ENCODE measurements around the gene MIGA2.

Gene MIGA2

DNA sequence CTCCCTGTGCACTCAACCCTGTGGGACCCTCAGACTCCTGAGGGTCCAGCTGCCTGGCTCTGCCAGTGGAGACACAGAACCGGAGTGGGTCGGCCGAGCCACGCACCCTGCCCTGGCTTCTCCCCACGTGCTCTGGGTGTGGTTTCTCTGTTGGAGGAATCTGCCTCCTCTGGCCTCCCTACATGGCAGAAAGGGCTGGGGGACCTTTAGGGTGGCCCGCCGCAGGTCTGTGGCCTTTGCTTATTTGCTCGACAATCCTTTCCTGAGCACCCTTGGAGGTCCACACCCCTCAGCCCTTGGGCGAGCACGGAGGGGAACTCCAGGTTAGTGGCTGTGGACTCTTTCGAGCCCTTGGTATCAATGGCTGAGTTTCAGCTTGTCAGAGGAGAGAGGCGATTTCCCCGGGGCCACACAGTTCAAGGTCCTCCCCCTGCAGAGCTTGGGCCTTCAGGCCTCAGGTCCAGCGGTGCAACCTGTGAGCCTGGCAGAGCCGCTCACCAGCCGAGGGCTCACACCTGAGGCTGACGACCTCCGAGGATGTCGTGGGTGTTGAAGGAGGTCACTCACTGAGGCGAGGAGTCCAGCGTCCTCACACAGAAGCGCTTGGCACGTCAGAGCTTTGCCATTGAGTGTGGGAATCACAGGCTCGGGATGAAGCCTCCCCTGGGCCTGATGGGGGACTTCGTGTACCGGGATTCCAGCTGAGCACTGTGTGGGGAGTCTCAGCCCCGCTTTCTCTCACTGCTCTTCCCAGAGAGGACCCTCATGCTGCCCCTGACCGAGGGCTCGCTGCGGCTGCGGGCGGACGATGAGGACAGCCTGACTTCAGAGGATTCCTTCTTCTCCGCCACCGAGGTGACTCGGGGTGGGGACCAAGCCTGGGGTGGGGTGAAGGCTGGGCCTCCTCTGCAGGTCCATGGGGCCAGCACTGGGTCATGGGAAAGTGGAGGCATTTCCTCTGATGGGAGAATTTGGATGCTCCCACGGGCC, 23.7 kb downstream of the MIGA2 start:
- DNase-seq: no peak
- no peaks in the 10 kb centered on the region for H3K27me3 ChIP-seq (ENCODE audit: insufficient read depth, low read length, poor library complexity)
- no peak overlapping the region for H3K4me2 ChIP-seq (ENCODE audit: low read length)
- no peaks in the 10 kb centered on the region for H3K4me1 ChIP-seq (ENCODE audit: control insufficient read depth, low read depth, low read length)
- H2AK5ac ChIP-seq (ENCODE audit: low read length): no peak overlapping the region
- no peak overlapping the region for H3K27ac ChIP-seq (ENCODE audit: low read depth, low read length)
- H2BK120ac ChIP-seq (ENCODE audit: low read depth, low read length): no peak overlapping the region
- H3K4ac ChIP-seq (ENCODE audit: low read depth, low read length): no peak overlapping the region
- H3K79me1 ChIP-seq (ENCODE audit: low read length): no peaks in the 10 kb centered on the region
- no peak overlapping the region for H4K5ac ChIP-seq (ENCODE audit: low read length)
- no peak overlapping the region for H2BK15ac ChIP-seq (replicated peaks; ENCODE audit: low read depth)
- no peak overlapping the region for H3K23ac ChIP-seq (ENCODE audit: low read length)
- no peaks in the 10 kb centered on the region for H3K79me2 ChIP-seq (ENCODE audit: control insufficient read depth, insufficient read depth, low read length)
- no peak overlapping the region for H3K56ac ChIP-seq (ENCODE audit: low read length)
- H4K8ac ChIP-seq (ENCODE audit: low read depth, low read length): no peak overlapping the region
- no peak overlapping the region for H2BK5ac ChIP-seq (ENCODE audit: low read length)
- H3K18ac ChIP-seq (ENCODE audit: low read length): no peak overlapping the region
- WGBS (ENCODE audit: extremely low coverage, insufficient coverage, low lambda C conversion rate): no CpG with 5 or more reads among the region's 37 CpGs
- H3K9ac ChIP-seq (ENCODE audit: low read length): no peak overlapping the region
- H3K36me3 ChIP-seq (ENCODE audit: control insufficient read depth, insufficient read depth, low read length): no peaks in the 10 kb centered on the region
- no peak overlapping the region for H3K4me3 ChIP-seq (ENCODE audit: low read length)

GRCh38 chr9:129060991-129061390, 24.6 kb downstream of the MIGA2 start:
- no peak overlapping the region for H3K27ac ChIP-seq (ENCODE audit: low read depth, low read length)
- H3K18ac ChIP-seq (ENCODE audit: low read length): no peak overlapping the region
- H4K8ac ChIP-seq (ENCODE audit: low read depth, low read length): no peak overlapping the region
- H3K36me3 ChIP-seq (ENCODE audit: control insufficient read depth, insufficient read depth, low read length): no peaks in the 10 kb centered on the region
- no peaks in the 10 kb centered on the region for H3K79me2 ChIP-seq (ENCODE audit: control insufficient read depth, insufficient read depth, low read length)
- no peak overlapping the region for H3K56ac ChIP-seq (ENCODE audit: low read length)
- no peak overlapping the region for H4K5ac ChIP-seq (ENCODE audit: low read length)
- whole genome bisulfite sequencing (ENCODE audit: extremely low coverage, insufficient coverage, low lambda C conversion rate): no CpG with 5 or more reads among the region's 12 CpGs
- H3K4me3 ChIP-seq (ENCODE audit: low read length): no peak overlapping the region
- no peaks in the 10 kb centered on the region for H3K79me1 ChIP-seq (ENCODE audit: low read length)
- no peak overlapping the region for H2BK5ac ChIP-seq (ENCODE audit: low read length)
- no peak for DNase-seq
- no peak overlapping the region for H2BK15ac ChIP-seq (replicated peaks; ENCODE audit: low read depth)
- H3K27me3 ChIP-seq (ENCODE audit: insufficient read depth, low read length, poor library complexity): no peaks in the 10 kb centered on the region
- no peak overlapping the region for H2BK120ac ChIP-seq (ENCODE audit: low read depth, low read length)
- no peak overlapping the region for H3K23ac ChIP-seq (ENCODE audit: low read length)
- H3K4me1 ChIP-seq (ENCODE audit: control insufficient read depth, low read depth, low read length): no peaks in the 10 kb centered on the region
- no peak overlapping the region for H3K9ac ChIP-seq (ENCODE audit: low read length)
- no peak overlapping the region for H3K4me2 ChIP-seq (ENCODE audit: low read length)
- no peak overlapping the region for H2AK5ac ChIP-seq (ENCODE audit: low read length)
- no peak overlapping the region for H3K4ac ChIP-seq (ENCODE audit: low read depth, low read length)

- Histone ChIP-seq H2AK5ac (ENCODE audit: low read length) (no peak overlapping the region), H3K79me2 (ENCODE audit: control insufficient read depth, insufficient read depth, low read length) (no peaks in the 10 kb centered on the region), H2BK120ac (ENCODE audit: low read depth, low read length) (no peak overlapping the region), H3K27me3 (ENCODE audit: insufficient read depth, low read length, poor library complexity) (no peaks in the 10 kb centered on the region), H4K8ac (ENCODE audit: low read depth, low read length) (no peak overlapping the region), H3K56ac (ENCODE audit: low read length) (no peak overlapping the region), H4K5ac (ENCODE audit: low read length) (no peak overlapping the region), H3K27ac (ENCODE audit: low read depth, low read length) (no peak overlapping the region), H3K23ac (ENCODE audit: low read length) (no peak overlapping the region), H3K4me1 (ENCODE audit: control insufficient read depth, low read depth, low read length) (no peaks in the 10 kb centered on the region), H2BK15ac (replicated peaks; ENCODE audit: low read depth) (no peak overlapping the region), H2BK5ac (ENCODE audit: low read length) (no peak overlapping the region), H3K4me2 (ENCODE audit: low read length) (no peak overlapping the region), H3K4ac (ENCODE audit: low read depth, low read length) (no peak overlapping the region), H3K9ac (ENCODE audit: low read length) (no peak overlapping the region), H3K18ac (ENCODE audit: low read length) (no peak overlapping the region), H3K79me1 (ENCODE audit: low read length) (no peaks in the 10 kb centered on the region), H3K36me3 (ENCODE audit: control insufficient read depth, insufficient read depth, low read length) (no peaks in the 10 kb centered on the region), H3K4me3 (ENCODE audit: low read length) (no peak overlapping the region)
- no peak for DNase-seq
- WGBS (ENCODE audit: extremely low coverage, insufficient coverage, low lambda C conversion rate): no CpG with 5 or more reads among the region's 9 CpGs
Measured at GRCh38 chr9:129063061-129063460, 26.6 kb downstream of the MIGA2 start.

DNA sequence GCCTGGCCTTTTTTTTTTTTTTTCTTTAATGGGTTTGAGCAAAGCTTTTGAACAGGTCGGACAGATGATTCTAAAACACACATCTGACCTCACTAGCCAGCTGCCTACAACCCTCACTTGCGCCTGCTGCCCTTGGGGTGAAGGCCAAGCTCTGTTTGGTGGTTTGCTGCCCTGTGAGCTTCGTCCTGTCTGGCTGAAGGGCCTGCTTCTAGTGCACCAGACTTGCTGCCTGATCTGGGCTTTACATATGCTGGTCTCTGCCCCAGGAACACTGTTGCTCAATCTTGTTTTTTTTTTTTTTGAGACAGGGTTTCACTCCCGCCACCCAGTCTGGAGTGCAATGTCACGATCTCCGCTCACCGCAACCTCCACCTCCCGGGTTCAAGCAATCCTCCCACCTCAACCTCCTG, 28.1 kb downstream of the MIGA2 start:
- no CpG with 5 or more reads among the region's 8 CpGs for WGBS (ENCODE audit: extremely low coverage, insufficient coverage, low lambda C conversion rate)
- no peak overlapping the region for H4K5ac ChIP-seq (ENCODE audit: low read length)
- DNase-seq: no peak

GRCh38 chr9:129068110-129068509, 31.7 kb downstream of the MIGA2 start:
- H3K4me1 ChIP-seq (ENCODE audit: control insufficient read depth, low read depth, low read length): peaks cover 7% of the 10 kb centered on the region
- H3K23ac ChIP-seq (ENCODE audit: low read length): no peak overlapping the region
- H3K4ac ChIP-seq (ENCODE audit: low read depth, low read length): no peak overlapping the region
- WGBS (ENCODE audit: extremely low coverage, insufficient coverage, low lambda C conversion rate): no CpG with 5 or more reads among the region's 19 CpGs
- H2BK15ac ChIP-seq (replicated peaks; ENCODE audit: low read depth): no peak overlapping the region
- no peaks in the 10 kb centered on the region for H3K79me2 ChIP-seq (ENCODE audit: control insufficient read depth, insufficient read depth, low read length)
- no peaks in the 10 kb centered on the region for H3K79me1 ChIP-seq (ENCODE audit: low read length)
- H3K4me3 ChIP-seq (ENCODE audit: low read length): no peak overlapping the region
- no peak overlapping the region for H2AK5ac ChIP-seq (ENCODE audit: low read length)
- no peak overlapping the region for H3K18ac ChIP-seq (ENCODE audit: low read length)
- H3K36me3 ChIP-seq (ENCODE audit: control insufficient read depth, insufficient read depth, low read length): no peaks in the 10 kb centered on the region
- no peak overlapping the region for H4K8ac ChIP-seq (ENCODE audit: low read depth, low read length)
- no peak overlapping the region for H3K56ac ChIP-seq (ENCODE audit: low read length)
- H4K5ac ChIP-seq (ENCODE audit: low read length): no peak overlapping the region
- no peak for DNase-seq
- H3K9ac ChIP-seq (ENCODE audit: low read length): no peak overlapping the region
- H3K4me2 ChIP-seq (ENCODE audit: low read length): no peak overlapping the region
- no peak overlapping the region for H2BK120ac ChIP-seq (ENCODE audit: low read depth, low read length)
- no peak overlapping the region for H3K27ac ChIP-seq (ENCODE audit: low read depth, low read length)
- no peaks in the 10 kb centered on the region for H3K27me3 ChIP-seq (ENCODE audit: insufficient read depth, low read length, poor library complexity)
- H2BK5ac ChIP-seq (ENCODE audit: low read length): no peak overlapping the region

More for the DNA sequence above, 28.1 kb downstream of the MIGA2 start:
- no peak overlapping the region for H3K4me3 ChIP-seq (ENCODE audit: low read length)
- H3K27me3 ChIP-seq (ENCODE audit: insufficient read depth, low read length, poor library complexity): no peaks in the 10 kb centered on the region
- no peak overlapping the region for H3K9ac ChIP-seq (ENCODE audit: low read length)
- no peaks in the 10 kb centered on the region for H3K79me2 ChIP-seq (ENCODE audit: control insufficient read depth, insufficient read depth, low read length)
- H2BK120ac ChIP-seq (ENCODE audit: low read depth, low read length): no peak overlapping the region
- no peaks in the 10 kb centered on the region for H3K36me3 ChIP-seq (ENCODE audit: control insufficient read depth, insufficient read depth, low read length)
- H2BK5ac ChIP-seq (ENCODE audit: low read length): no peak overlapping the region
- no peak overlapping the region for H4K8ac ChIP-seq (ENCODE audit: low read depth, low read length)
- no peak overlapping the region for H3K18ac ChIP-seq (ENCODE audit: low read length)
- no peak overlapping the region for H3K27ac ChIP-seq (ENCODE audit: low read depth, low read length)
- no peak overlapping the region for H3K56ac ChIP-seq (ENCODE audit: low read length)
- H3K23ac ChIP-seq (ENCODE audit: low read length): no peak overlapping the region
- H3K4me1 ChIP-seq (ENCODE audit: control insufficient read depth, low read depth, low read length): no peaks in the 10 kb centered on the region
- H3K4me2 ChIP-seq (ENCODE audit: low read length): no peak overlapping the region
- no peak overlapping the region for H2BK15ac ChIP-seq (replicated peaks; ENCODE audit: low read depth)
- no peak overlapping the region for H3K4ac ChIP-seq (ENCODE audit: low read depth, low read length)
- no peak overlapping the region for H2AK5ac ChIP-seq (ENCODE audit: low read length)
- no peaks in the 10 kb centered on the region for H3K79me1 ChIP-seq (ENCODE audit: low read length)

Measured in mesendoderm (in vitro differentiated cells).